HCT116 (cell line): Measurements from ENCODE around the gene PIKFYVE.

Source experiments
- EZH2 ChIP-seq: fragments of 200-600 bp; sonication (generic); IDR thresholded peaks from 2 replicates; pipeline ENCODE4 v1.6.1; 2017; ENCODE audit warnings: antibody characterized with exemption, mixed run types
- EZH2phosphoT487 ChIP-seq: fragments of 200-600 bp; IDR thresholded peaks from 2 replicates; pipeline ENCODE4 v1.6.1; 2018; ENCODE audit warnings: antibody characterized with exemption, borderline replicate concordance
- POLR2A ChIP-seq: IDR thresholded peaks from 2 replicates; pipeline ENCODE4 v1.7.0; 2011; ENCODE audit warnings: borderline replicate concordance; ENCODE audit not compliant: insufficient read depth, insufficient read length; ENCODE audit errors: extremely low read depth
- POLR2AphosphoS5 ChIP-seq: IDR thresholded peaks from 2 replicates; pipeline ENCODE4 v1.6.1; 2011; ENCODE audit warnings: mild to moderate bottlenecking, low read depth, low read length, moderate library complexity
- TF ChIP-seq, protein P1 (sequence below), 3 experiments: fragments of 200-600 bp in 1 of 3; sonication (generic) in 1 of 3; IDR thresholded peaks in 2 of 3; conservative IDR thresholded peaks in 1 of 3; 2 replicates each; pipeline ENCODE4 v1.5.1; 2012 to 2017; ENCODE audit warnings: low read depth in 2 of 3, low read length in 2 of 3, antibody characterized with exemption in 1 of 3, borderline replicate concordance in 1 of 3, control low read depth in 1 of 3, mild to moderate bottlenecking in 1 of 3, mixed read lengths in 1 of 3, mixed run types in 1 of 3, moderate library complexity in 1 of 3; ENCODE audit not compliant: insufficient read depth in 1 of 3

DNA sequence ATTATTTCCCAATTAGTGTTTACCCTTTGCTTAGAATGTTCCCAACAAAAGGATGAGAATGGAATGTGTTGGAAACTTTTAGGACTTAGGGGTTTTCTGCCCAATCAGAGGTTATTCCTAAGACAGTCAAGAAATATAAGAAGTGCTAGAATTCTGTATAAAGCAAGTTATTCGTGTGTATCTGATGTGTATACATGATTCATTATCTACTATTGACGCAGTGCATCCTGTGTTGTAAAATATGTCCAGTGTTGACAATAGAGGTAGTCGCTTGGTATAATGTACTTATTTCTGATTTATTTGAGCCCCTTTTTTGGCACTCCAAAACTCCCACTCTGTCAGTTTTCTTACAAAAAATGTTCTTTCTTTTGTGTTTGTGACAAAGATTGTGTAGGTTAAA is 881 bp downstream of the PIKFYVE start:
- TF ChIP-seq POLR2AphosphoS5, result no peak
- TF ChIP-seq EZH2, result no peak
- TF ChIP-seq POLR2A, result no peak
- TF ChIP-seq, protein P1, sequence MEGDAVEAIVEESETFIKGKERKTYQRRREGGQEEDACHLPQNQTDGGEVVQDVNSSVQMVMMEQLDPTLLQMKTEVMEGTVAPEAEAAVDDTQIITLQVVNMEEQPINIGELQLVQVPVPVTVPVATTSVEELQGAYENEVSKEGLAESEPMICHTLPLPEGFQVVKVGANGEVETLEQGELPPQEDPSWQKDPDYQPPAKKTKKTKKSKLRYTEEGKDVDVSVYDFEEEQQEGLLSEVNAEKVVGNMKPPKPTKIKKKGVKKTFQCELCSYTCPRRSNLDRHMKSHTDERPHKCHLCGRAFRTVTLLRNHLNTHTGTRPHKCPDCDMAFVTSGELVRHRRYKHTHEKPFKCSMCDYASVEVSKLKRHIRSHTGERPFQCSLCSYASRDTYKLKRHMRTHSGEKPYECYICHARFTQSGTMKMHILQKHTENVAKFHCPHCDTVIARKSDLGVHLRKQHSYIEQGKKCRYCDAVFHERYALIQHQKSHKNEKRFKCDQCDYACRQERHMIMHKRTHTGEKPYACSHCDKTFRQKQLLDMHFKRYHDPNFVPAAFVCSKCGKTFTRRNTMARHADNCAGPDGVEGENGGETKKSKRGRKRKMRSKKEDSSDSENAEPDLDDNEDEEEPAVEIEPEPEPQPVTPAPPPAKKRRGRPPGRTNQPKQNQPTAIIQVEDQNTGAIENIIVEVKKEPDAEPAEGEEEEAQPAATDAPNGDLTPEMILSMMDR (IDR thresholded peaks at IDR 0.05 in 2 of 3, conservative IDR thresholded peaks at IDR 0.05 in 1 of 3; ENCODE audit: borderline replicate concordance in 1 of 3, insufficient read depth in 1 of 3, low read depth in 2 of 3, low read length in 2 of 3), result no peak
- no peak for TF ChIP-seq EZH2phosphoT487
